ENCODE results near the gene AZU1.
"Not testable (repeated sequence)": the region's sequence is repeated elsewhere in the genome, so short reads cannot be mapped to it uniquely, and the experiment has no call there.

Gene AZU1

GRCh38 chr19:829129-829758, 1.6 kb downstream of the AZU1 start:
- DNase-seq (ENCODE audit: low read depth in 2 of 2): no peak

- no peak for DNase-seq (ENCODE audit: low read depth in 2 of 2)
These were observed 4.1 kb downstream of the AZU1 start for GRCh38 chr19:831407-832369.

GRCh38 chr19:834216-834615, 6.6 kb downstream of the AZU1 start:
- no peak for DNase-seq (ENCODE audit: low read depth in 2 of 2)

- DNase-seq (ENCODE audit: low read depth in 2 of 2): no peak
These were observed 7.7 kb downstream of the AZU1 start for GRCh38 chr19:835210-835810.

DNA sequence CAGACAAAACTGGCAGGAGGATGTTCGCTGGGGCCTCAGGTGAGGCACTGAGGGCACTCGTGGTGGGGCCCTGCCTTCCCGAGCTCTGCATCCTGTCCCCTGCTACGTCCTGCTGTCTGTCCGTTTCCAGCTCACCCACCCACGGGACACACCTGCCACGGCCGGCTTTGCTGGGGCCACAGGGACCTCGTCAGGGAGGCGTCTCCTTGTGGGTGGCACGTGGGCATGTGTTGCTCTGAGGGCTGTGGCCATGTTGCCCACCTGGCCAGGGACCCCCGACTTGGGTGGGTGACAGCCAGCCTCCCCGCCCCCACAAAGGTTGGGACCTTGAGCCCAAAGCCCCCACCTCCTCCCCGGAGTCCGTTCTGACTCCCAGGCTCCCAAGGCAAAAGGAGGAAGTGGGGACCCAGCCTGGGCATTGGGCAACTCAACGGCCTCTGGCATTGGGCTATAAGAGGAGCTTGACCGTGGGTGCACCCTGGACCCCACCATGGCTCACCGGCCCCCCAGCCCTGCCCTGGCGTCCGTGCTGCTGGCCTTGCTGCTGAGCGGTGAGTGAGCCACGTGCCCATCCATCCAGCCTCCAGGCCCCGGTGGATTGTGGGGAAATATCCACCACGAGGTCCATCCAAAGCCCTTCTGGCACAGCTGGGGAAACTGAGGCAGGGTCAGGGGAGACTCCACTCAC, 13.0 kb downstream of the AZU1 start, which contains the start of gene PRTN3:
Gene PRTN3 (plus strand): TSS at position 481 of the 688 bp plus-strand sequence. CDS start 10 bp downstream, at position 491.
- no peak for DNase-seq (ENCODE audit: low read depth in 2 of 2)

- DNase-seq (ENCODE audit: low read depth in 2 of 2): not testable (repeated sequence)
These were observed 15.2 kb downstream of the AZU1 start for GRCh38 chr19:842802-843179.

DNA sequence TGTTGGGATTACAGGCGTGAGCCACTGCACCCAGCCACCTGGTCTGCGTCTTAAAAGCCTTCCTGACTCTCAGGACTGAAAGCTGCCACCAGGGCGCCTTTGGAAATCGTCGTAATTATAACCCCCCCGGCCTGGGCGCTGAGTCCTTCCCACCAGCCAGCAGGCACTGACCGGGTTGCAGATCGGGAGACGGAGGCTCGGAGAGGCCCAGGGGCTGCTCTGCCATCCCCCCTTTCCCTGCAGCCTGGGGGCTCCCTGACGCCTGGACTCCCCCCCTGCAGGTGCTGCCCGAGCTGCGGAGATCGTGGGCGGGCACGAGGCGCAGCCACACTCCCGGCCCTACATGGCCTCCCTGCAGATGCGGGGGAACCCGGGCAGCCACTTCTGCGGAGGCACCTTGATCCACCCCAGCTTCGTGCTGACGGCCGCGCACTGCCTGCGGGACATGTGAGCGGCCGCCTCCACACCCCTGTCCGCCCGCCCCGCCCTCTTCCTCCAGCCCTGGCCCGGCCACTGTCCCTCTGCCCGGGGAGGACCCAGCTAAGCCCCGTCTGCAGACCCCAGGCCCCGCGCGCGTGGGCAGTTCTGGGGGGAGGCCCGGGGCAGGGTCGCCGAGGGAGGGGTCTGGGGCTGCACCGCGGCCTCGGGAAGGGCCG, 15.7 kb downstream of the AZU1 start:
- no peak for DNase-seq (ENCODE audit: low read depth in 2 of 2)

GRCh38 chr19:843836-844545, 16.4 kb downstream of the AZU1 start:
- DNase-seq (ENCODE audit: low read depth in 2 of 2): no peak

DNA sequence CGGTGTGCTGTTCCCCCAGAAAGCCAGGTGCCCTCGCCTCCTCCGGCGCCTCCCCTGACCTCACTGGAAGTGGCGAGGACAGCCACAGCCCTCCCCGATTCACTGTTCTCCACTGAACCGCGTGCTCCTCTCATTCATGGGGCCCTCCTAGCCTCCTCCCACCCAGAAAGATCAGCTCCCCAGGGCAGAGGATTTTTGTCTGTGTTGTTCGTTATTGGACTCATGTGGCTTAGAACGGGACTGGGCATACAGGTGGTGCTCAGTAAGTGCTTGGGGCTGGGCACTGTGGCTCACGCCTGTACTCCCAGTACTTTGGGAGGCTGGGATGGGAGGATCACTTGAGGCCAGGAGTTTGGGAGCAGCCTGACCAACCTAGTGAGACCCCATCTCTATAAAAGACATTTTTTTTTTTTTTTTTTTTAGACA, 16.9 kb downstream of the AZU1 start:
- DNase-seq (ENCODE audit: low read depth in 2 of 2): no peak

GRCh38 chr19:845707-846521, 18.3 kb downstream of the AZU1 start:
- DNase-seq (ENCODE audit: low read depth in 2 of 2): no peak

GRCh38 chr19:848386-848921, 20.8 kb downstream of the AZU1 start:
- DNase-seq (ENCODE audit: low read depth in 2 of 2): no peak

- DNase-seq (ENCODE audit: low read depth in 2 of 2): not testable (repeated sequence)
These were observed 21.6 kb downstream of the AZU1 start for GRCh38 chr19:849195-849594.

- DNase-seq (ENCODE audit: low read depth in 2 of 2): peak; percentile 62 to 67
These were observed 22.8 kb downstream of the AZU1 start for GRCh38 chr19:850221-850978.

DNA sequence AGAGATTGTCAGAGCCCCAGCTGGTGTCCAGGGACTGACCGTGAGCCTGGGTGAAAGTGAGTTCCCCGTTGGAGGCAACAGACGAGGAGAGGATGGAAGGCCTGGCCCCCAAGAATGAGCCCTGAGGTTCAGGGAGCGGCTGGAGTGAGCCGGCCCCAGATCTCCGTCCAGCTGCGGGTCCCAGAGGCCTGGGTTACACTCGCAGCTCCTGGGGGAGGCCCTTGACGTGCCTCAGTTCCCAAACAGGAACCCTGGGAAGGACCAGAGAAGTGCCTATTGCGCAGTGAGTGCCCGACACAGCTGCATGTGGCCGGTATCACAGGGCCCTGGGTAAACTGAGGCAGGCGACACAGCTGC, 23.3 kb downstream of the AZU1 start:
- no peak for DNase-seq (ENCODE audit: low read depth in 2 of 2)

DNA sequence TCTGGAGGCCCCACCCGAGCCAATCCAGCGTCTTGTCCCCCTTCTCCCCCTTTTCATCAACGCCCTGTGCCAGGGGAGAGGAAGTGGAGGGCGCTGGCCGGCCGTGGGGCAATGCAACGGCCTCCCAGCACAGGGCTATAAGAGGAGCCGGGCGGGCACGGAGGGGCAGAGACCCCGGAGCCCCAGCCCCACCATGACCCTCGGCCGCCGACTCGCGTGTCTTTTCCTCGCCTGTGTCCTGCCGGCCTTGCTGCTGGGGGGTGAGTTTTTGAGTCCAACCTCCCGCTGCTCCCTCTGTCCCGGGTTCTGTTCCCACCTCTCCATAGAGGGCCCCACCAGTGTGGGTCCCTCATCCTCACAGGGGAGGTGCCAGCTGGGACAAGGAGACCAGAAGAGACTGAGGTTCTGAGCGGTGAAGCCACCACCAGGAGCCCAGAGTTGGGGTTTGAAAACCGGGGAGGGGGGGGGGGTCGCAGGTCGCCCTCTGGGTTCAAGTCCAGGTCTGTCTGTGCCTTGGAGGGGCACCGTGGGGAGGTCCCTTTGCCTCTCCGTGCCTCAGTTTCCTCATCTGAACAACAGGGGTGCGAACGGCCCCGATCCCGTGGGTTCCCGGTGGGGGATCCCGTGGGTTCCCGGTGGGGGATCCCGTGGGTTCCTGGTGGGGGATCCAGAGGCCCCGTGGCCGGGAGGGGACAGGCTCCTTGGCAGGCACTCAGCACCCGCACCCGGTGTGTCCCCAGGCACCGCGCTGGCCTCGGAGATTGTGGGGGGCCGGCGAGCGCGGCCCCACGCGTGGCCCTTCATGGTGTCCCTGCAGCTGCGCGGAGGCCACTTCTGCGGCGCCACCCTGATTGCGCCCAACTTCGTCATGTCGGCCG, 24.7 kb downstream of the AZU1 start, which contains the start of gene ELANE:
Gene ELANE (plus strand): TSS at position 168 of the 878 bp plus-strand sequence. CDS start 26 bp downstream, at position 194.
- DNase-seq (ENCODE audit: low read depth in 2 of 2): no peak

DNA sequence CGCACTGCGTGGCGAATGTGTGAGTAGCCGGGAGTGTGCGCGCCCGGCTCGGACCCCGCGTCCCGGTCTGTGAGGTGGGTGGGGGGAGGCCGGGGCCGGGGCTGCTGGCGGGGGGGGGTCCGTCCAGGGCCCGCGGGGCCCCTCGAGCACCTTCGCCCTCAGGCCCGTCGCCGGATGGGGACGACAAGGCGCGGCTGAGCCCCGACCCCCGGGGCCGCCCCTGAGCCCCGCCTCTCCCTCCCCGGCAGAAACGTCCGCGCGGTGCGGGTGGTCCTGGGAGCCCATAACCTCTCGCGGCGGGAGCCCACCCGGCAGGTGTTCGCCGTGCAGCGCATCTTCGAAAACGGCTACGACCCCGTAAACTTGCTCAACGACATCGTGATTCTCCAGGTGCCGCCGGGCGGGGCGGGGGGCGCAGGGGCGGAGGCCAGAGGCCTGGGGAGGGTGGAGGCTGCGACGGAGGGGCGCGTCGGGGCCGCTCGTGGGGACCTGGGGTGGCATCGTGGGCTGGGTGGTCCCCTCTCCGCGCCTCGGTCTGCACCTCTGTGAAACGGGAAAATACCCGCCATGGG, 25.5 kb downstream of the AZU1 start:
- no peak for DNase-seq (ENCODE audit: low read depth in 2 of 2)

DNA sequence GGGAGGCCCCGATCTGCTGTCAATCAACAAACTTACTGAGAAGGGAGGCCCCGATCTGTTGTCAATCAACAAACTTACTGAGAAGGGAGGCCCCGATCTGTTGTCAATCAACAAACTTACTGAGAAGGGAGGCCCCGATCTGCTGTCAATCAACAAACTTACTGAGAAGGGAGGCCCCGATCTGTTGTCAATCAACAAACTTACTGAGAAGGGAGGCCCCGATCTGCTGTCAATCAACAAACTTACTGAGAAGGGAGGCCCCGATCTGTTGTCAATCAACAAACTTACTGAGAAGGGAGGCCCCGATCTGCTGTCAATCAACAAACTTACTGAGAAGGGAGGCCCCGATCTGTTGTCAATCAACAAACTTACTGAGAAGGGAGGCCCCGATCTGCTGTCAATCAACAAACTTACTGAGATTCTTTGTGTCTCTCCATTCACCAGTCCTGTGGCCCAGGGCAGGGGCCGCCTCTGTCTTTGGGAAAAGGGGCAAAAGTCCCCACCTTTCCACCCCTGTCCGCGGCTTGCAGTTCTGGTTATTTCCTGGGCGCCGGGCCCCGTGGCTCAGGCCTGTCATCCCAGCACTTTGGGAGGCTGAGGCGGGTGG, 26.1 kb downstream of the AZU1 start:
- DNase-seq (ENCODE audit: low read depth in 2 of 2): not testable (repeated sequence)
